HEK293 (cell line): ENCODE data around the gene ACAP2.

Experiments used
- CTCF ChIP-seq: fragments of 450-650 bp; formaldehyde crosslinking; IDR thresholded peaks from 2 replicates; pipeline ENCODE4 v1.5.1; 2016; ENCODE audit warnings: missing biosample characterization, missing genetic modification characterization
- KLF16 ChIP-seq: fragments of 450-650 bp; formaldehyde crosslinking; IDR thresholded peaks from 2 replicates; pipeline ENCODE4 v1.5.1; 2017; ENCODE audit warnings: missing biosample characterization, missing genetic modification characterization
- MEIS1 ChIP-seq: sonication (generic); formaldehyde crosslinking; IDR thresholded peaks from 2 replicates; pipeline ENCODE4 v1.8.1; 2022; ENCODE audit warnings: missing genetic modification reagents, mild to moderate bottlenecking, borderline replicate concordance
- MZF1 ChIP-seq: fragments of 450-650 bp; formaldehyde crosslinking; IDR thresholded peaks from 2 replicates; pipeline ENCODE4 v1.5.1; 2017; ENCODE audit warnings: missing biosample characterization, missing genetic modification characterization, borderline replicate concordance
- REPIN1 ChIP-seq: fragments of 450-650 bp; formaldehyde crosslinking; IDR thresholded peaks from 2 replicates; pipeline ENCODE4 v1.5.1; 2017; ENCODE audit warnings: missing biosample characterization, missing genetic modification characterization, low read depth
- TCF7L2 ChIP-seq: IDR thresholded peaks from 2 replicates; pipeline ENCODE4 v1.6.1; 2011; ENCODE audit warnings: low read depth, mild to moderate bottlenecking, inconsistent platforms, low read length, moderate library complexity, borderline replicate concordance
- TF ChIP-seq, protein P1 (sequence below): fragments of 450-650 bp; formaldehyde crosslinking; IDR thresholded peaks from 2 replicates; pipeline ENCODE4 v1.5.1; 2016; ENCODE audit warnings: missing biosample characterization, missing genetic modification characterization
- TF ChIP-seq, protein P2 (sequence below): fragments of 450-650 bp; formaldehyde crosslinking; IDR thresholded peaks from 2 replicates; pipeline ENCODE4 v1.5.1; 2016; ENCODE audit warnings: missing biosample characterization, missing genetic modification characterization
- TF ChIP-seq, protein P3 (sequence below): fragments of 450-650 bp; formaldehyde crosslinking; IDR thresholded peaks from 2 replicates; pipeline ENCODE4 v1.5.1; 2016; ENCODE audit warnings: missing biosample characterization, missing genetic modification characterization

DNA sequence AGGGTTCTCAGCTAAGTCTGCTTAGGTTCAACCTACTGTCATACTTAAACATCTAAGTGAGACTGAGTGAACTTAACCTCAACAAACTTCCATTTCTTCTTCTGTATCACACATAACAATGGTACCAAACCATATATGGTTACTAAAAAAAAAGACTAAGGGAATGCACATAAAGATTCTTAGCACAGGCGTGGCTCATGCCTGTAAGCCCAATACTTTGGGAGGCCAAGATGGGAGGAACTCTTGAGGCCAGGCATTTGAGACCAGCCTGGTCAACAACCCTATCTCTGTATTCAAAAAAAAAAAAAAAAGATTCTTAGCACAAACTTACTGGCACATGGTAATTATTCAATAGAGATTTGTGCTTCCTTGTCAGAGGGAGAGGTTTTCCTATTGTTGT is 57.9 kb downstream of the ACAP2 start:
- no peak for TF ChIP-seq MZF1
- TF ChIP-seq CTCF (tag by site-specific recombination): no peak
- TF ChIP-seq, protein P1, sequence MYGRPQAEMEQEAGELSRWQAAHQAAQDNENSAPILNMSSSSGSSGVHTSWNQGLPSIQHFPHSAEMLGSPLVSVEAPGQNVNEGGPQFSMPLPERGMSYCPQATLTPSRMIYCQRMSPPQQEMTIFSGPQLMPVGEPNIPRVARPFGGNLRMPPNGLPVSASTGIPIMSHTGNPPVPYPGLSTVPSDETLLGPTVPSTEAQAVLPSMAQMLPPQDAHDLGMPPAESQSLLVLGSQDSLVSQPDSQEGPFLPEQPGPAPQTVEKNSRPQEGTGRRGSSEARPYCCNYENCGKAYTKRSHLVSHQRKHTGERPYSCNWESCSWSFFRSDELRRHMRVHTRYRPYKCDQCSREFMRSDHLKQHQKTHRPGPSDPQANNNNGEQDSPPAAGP: no peak
- TF ChIP-seq, protein P2, sequence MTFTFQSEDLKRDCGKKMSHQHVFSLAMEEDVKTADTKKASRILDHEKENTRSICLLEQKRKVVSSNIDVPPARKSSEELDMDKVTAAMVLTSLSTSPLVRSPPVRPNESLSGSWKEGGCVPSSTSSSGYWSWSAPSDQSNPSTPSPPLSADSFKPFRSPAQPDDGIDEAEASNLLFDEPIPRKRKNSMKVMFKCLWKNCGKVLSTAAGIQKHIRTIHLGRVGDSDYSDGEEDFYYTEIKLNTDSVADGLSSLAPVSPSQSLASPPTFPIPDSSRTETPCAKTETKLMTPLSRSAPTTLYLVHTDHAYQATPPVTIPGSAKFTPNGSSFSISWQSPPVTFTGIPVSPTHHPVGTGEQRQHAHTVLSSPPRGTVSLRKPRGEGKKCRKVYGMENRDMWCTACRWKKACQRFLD (tag by site-specific recombination): no peak
- TF ChIP-seq KLF16: no peak
- no peak for TF ChIP-seq TCF7L2
- TF ChIP-seq MEIS1: no peak
- no peak for TF ChIP-seq REPIN1 (tag by site-specific recombination)
- TF ChIP-seq, protein P3, sequence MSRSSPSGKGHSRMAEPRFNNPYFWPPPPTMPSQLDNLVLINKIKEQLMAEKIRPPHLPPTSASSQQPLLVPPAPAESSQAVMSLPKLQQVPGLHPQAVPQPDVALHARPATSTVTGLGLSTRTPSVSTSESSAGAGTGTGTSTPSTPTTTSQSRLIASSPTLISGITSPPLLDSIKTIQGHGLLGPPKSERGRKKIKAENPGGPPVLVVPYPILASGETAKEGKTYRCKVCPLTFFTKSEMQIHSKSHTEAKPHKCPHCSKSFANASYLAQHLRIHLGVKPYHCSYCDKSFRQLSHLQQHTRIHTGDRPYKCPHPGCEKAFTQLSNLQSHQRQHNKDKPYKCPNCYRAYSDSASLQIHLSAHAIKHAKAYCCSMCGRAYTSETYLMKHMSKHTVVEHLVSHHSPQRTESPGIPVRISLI: no peak
